GM23338 (cell line): Measurements from ENCODE around the gene STK39. TPM values are rescaled to one million over a fixed set of nuclear protein-coding genes. Genes with fewer than 3 reads are reported as not detected.

Experiments used
- ATAC-seq: fragments of 200-7000 bp; cut with Tn5 transposase; 3 replicates; pipeline ENCODE4 v1.9.1; 2020
- DNase-seq: peaks from one replicate; pipeline ENCODE4 v3.0.0-alpha.2; 2015; ENCODE audit warnings: low spot score
- H2AFZ ChIP-seq: fragments of 200-600 bp; sonication (generic); 2 replicates; pipeline ENCODE4 v1.8.0; 2016; ENCODE audit warnings: antibody characterized with exemption, mild to moderate bottlenecking, moderate library complexity
- H3F3A ChIP-seq: fragments of 200-600 bp; sonication (generic); replicated peaks from 2 replicates; pipeline ENCODE4 v1.8.0; 2017; ENCODE audit warnings: antibody characterized with exemption, mixed run types, low read depth
- H3K27ac ChIP-seq: fragments of 200-600 bp; sonication (generic); 2 replicates; pipeline ENCODE4 v1.6.1; 2016; ENCODE audit warnings: low read depth
- H3K27me3 ChIP-seq: fragments of 200-600 bp; sonication (generic); 2 replicates; pipeline ENCODE4 v1.8.0; 2016; ENCODE audit warnings: mild to moderate bottlenecking, mixed run types, moderate library complexity; ENCODE audit not compliant: insufficient read depth
- H3K36me3 ChIP-seq: fragments of 200-600 bp; sonication (generic); 2 replicates; pipeline ENCODE4 v1.8.0; 2016; ENCODE audit warnings: mild to moderate bottlenecking; ENCODE audit not compliant: insufficient read depth
- H3K4me1 ChIP-seq: fragments of 200-600 bp; sonication (generic); 2 replicates; pipeline ENCODE4 v1.8.0; 2016; ENCODE audit warnings: mild to moderate bottlenecking, moderate library complexity; ENCODE audit not compliant: insufficient read depth
- H3K4me2 ChIP-seq: fragments of 200-600 bp; sonication (generic); 2 replicates; pipeline ENCODE4 v1.7.1; 2017; ENCODE audit warnings: mixed run types
- H3K4me3 ChIP-seq: fragments of 200-600 bp; sonication (generic); 2 replicates; pipeline ENCODE4 v1.6.1; 2016; ENCODE audit warnings: mixed run types
- H3K79me2 ChIP-seq: fragments of 200-600 bp; sonication (generic); replicated peaks from 2 replicates; pipeline ENCODE4 v1.8.0; 2017; ENCODE audit warnings: mild to moderate bottlenecking; ENCODE audit not compliant: insufficient read depth
- H3K9me2 ChIP-seq: fragments of 200-600 bp; sonication (generic); 2 replicates; pipeline ENCODE4 v1.8.0; 2017; ENCODE audit not compliant: insufficient read depth
- H4K20me1 ChIP-seq: fragments of 200-600 bp; sonication (generic); replicated peaks from 2 replicates; pipeline ENCODE4 v1.8.0; 2017; ENCODE audit warnings: mild to moderate bottlenecking; ENCODE audit not compliant: insufficient read depth
- H3K27ac Mint-ChIP-seq: 2 replicates; pipeline ENCODE4 v1.8.0; 2020; ENCODE audit warnings: inconsistent platforms, mild to moderate bottlenecking, moderate library complexity, mixed read lengths
- H3K27me3 Mint-ChIP-seq: 3 replicates; pipeline ENCODE4 v1.8.0; 2022; ENCODE audit warnings: low read depth, mild to moderate bottlenecking, moderate library complexity, mixed read lengths, inconsistent platforms; ENCODE audit not compliant: insufficient read depth, poor library complexity
- H3K36me3 Mint-ChIP-seq: 3 replicates; pipeline ENCODE4 v1.8.0; 2021; ENCODE audit warnings: low read depth, mild to moderate bottlenecking, inconsistent platforms, moderate library complexity, mixed read lengths
- H3K4me1 Mint-ChIP-seq: 3 replicates; pipeline ENCODE4 v1.8.0; 2020; ENCODE audit warnings: mild to moderate bottlenecking, inconsistent platforms, mixed read lengths
- H3K4me3 Mint-ChIP-seq: 3 replicates; pipeline ENCODE4 v1.8.0; 2021; ENCODE audit warnings: moderate library complexity, mild to moderate bottlenecking, inconsistent platforms, mixed read lengths
- H3K9me3 Mint-ChIP-seq: 3 replicates; pipeline ENCODE4 v1.8.0; 2020; ENCODE audit warnings: moderate library complexity, mild to moderate bottlenecking, inconsistent platforms, mixed read lengths
- CREB1 ChIP-seq: fragments of 250-450 bp; sonication (Bioruptor Pico); IDR thresholded peaks from 2 replicates; pipeline ENCODE4 v1.5.0; 2020; ENCODE audit warnings: low read depth, mild to moderate bottlenecking, moderate library complexity
- ETS1 ChIP-seq: IDR thresholded peaks from 2 replicates; pipeline ENCODE4 v1.6.1; 2016; ENCODE audit warnings: antibody characterized with exemption
- EZH2 ChIP-seq: fragments of 200-600 bp; sonication (generic); IDR thresholded peaks from one replicate; pipeline ENCODE4 v1.8.0; 2017; ENCODE audit warnings: antibody characterized with exemption, mild to moderate bottlenecking, low read depth; ENCODE audit not compliant: unreplicated experiment
- EZH2phosphoT487 ChIP-seq: fragments of 200-600 bp; sonication (generic); IDR thresholded peaks from one replicate; pipeline ENCODE4 v1.8.1; 2018; ENCODE audit warnings: antibody characterized with exemption; ENCODE audit not compliant: unreplicated experiment
- JUNB ChIP-seq: IDR thresholded peaks from one replicate; pipeline ENCODE4 v1.6.1; 2016; ENCODE audit warnings: antibody characterized with exemption; ENCODE audit not compliant: unreplicated experiment
- REST ChIP-seq: IDR thresholded peaks from one replicate; pipeline ENCODE4 v1.6.1; 2018; ENCODE audit warnings: antibody characterized with exemption; ENCODE audit not compliant: unreplicated experiment
- STAT1 ChIP-seq: IDR thresholded peaks from one replicate; pipeline ENCODE4 v1.6.1; 2016; ENCODE audit warnings: antibody characterized with exemption; ENCODE audit not compliant: unreplicated experiment
- ZNF114 ChIP-seq: fragments of 250-450 bp; sonication (Bioruptor Pico); IDR thresholded peaks from 2 replicates; pipeline ENCODE4 v1.5.0; 2020; ENCODE audit warnings: mild to moderate bottlenecking, moderate library complexity
- ZNF331 ChIP-seq: fragments of 250-450 bp; sonication (Bioruptor Pico); IDR thresholded peaks from 2 replicates; pipeline ENCODE4 v1.5.0; 2020; ENCODE audit warnings: low read depth, mild to moderate bottlenecking, moderate library complexity
- ZNF462 ChIP-seq: fragments of 250-450 bp; sonication (Bioruptor Pico); IDR thresholded peaks from 2 replicates; pipeline ENCODE4 v1.5.0; 2020; ENCODE audit warnings: mild to moderate bottlenecking, moderate library complexity
- polyA plus RNA-seq: library from polyadenylated mRNA; unstranded; fragments of >200 nt; fragmentation: Nextera tagmentation; extraction: Ambion mirVana; gene quantifications from 2 replicates; pipeline ENCODE4 v1.2.1, GENCODE V29; 2016
- total RNA-seq: library from RNA; depleted of rRNA; stranded (reverse); fragments of >200 nt; shearing (Covaris generic); gene quantifications from 2 replicates; pipeline ENCODE4 v1.2.3, GENCODE V29; 2014
- TF ChIP-seq, protein P1 (sequence below), 2 experiments: fragments of 200-600 bp in 1 of 2; sonication (generic) in 1 of 2; conservative IDR thresholded peaks; 2 replicates each; pipeline versions ENCODE4 v1.5.1 to v1.6.1; 2016 to 2017; ENCODE audit warnings: antibody characterized with exemption in 2 of 2, low read depth in 2 of 2, mild to moderate bottlenecking in 2 of 2, moderate library complexity in 1 of 2

Gene STK39
- total and polyA plus RNA-seq, 2 experiments from 2014 or later: 9.5 to 16.9 TPM

GRCh38 chr2:168239281-168239680, 8.1 kb downstream of the STK39 start (continued):
- TF ChIP-seq ZNF462 (no peak), EZH2 (no peak), ETS1 (no peak), JUNB (no peak), CREB1 (CRISPR knock-in tag) (no peak), EZH2phosphoT487 (no peak), ZNF114 (CRISPR knock-in tag) (no peak)

- Mint-ChIP-seq H3K36me3 (peaks cover 3% of the 10 kb centered on the region; the same call in 2 of the 3 replicates), H3K27me3 (no peaks in the 10 kb centered on the region), H3K4me3 (no peak overlapping the region), H3K4me1 (no peaks in the 10 kb centered on the region), H3K27ac (no peak overlapping the region), H3K9me3 (no peaks in the 10 kb centered on the region)
- H3K4me2 ChIP-seq: no peak overlapping the region
- peaks cover 11% of the 10 kb centered on the region for H3K79me2 ChIP-seq
- peaks cover 5% of the 10 kb centered on the region; the same call in 1 of the 2 replicates for H3K9me2 ChIP-seq
- peaks cover 21% of the 10 kb centered on the region for H3K4me1 ChIP-seq
- H2AFZ ChIP-seq: no peak overlapping the region
- no peaks in the 10 kb centered on the region for H3K27me3 ChIP-seq
- no peak overlapping the region for H3K27ac ChIP-seq
- no peak overlapping the region for H3K4me3 ChIP-seq
- ATAC-seq (no peak), DNase-seq (no peak)
- no peaks in the 10 kb centered on the region for H3F3A ChIP-seq
- no peaks in the 10 kb centered on the region for H3K36me3 ChIP-seq
- H4K20me1 ChIP-seq: no peaks in the 10 kb centered on the region
- no peak for TF ChIP-seq ETS1
- no peak for TF ChIP-seq CREB1 (CRISPR knock-in tag)
- TF ChIP-seq, protein P1, sequence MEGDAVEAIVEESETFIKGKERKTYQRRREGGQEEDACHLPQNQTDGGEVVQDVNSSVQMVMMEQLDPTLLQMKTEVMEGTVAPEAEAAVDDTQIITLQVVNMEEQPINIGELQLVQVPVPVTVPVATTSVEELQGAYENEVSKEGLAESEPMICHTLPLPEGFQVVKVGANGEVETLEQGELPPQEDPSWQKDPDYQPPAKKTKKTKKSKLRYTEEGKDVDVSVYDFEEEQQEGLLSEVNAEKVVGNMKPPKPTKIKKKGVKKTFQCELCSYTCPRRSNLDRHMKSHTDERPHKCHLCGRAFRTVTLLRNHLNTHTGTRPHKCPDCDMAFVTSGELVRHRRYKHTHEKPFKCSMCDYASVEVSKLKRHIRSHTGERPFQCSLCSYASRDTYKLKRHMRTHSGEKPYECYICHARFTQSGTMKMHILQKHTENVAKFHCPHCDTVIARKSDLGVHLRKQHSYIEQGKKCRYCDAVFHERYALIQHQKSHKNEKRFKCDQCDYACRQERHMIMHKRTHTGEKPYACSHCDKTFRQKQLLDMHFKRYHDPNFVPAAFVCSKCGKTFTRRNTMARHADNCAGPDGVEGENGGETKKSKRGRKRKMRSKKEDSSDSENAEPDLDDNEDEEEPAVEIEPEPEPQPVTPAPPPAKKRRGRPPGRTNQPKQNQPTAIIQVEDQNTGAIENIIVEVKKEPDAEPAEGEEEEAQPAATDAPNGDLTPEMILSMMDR (conservative IDR thresholded peaks at IDR 0.05; ENCODE audit: low read depth in 2 of 2): no peak
- TF ChIP-seq EZH2: no peak
- no peak for TF ChIP-seq STAT1
- no peak for TF ChIP-seq EZH2phosphoT487
- TF ChIP-seq ZNF331 (CRISPR knock-in tag): no peak
- no peak for TF ChIP-seq JUNB
- no peak for TF ChIP-seq REST
These were observed 9.7 kb downstream of the STK39 start for GRCh38 chr2:168237741-168238140.
